CD4-positive, alpha-beta T cell treated with Interleukin-6 for 4 hours (primary cell): ENCODE results near the gene MDK.

ENCODE experiments used
- DNase-seq: peaks from one replicate; pipeline ENCODE4 v3.0.0-alpha.2; 2020; ENCODE audit warnings: mixed read lengths

The MDK gene

GRCh38 chr11:46383974-46384701, 2.7 kb downstream of the MDK start:
- no peak for DNase-seq

- no peak for DNase-seq
Observed at GRCh38 chr11:46385169-46386004, 3.9 kb downstream of the MDK start.

GRCh38 chr11:46386005-46386578, 4.6 kb downstream of the MDK start:
- no peak for DNase-seq

- DNase-seq = no peak
Observed at GRCh38 chr11:46386674-46387073, 5.2 kb downstream of the MDK start.

DNA sequence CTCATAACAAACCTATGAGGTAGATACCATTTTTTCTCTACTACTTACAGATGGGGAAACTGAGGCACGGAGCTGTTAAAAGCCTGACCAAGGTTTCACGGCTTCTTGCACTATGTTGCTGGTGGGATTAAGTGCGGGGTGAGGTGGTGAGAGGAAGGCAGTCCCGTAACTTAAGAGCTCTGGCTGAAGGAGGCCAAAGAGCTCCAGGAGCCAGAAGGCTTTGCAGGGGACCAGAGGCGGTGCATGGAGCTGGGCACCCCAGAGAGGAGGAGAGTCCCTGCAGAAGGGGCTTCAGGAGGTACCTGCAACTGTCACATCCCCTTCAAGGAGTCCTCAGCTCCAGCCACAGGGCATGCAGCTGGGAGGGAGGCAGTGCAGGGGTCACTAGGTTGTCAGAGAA, 6.0 kb downstream of the MDK start:
- no peak for DNase-seq

GRCh38 chr11:46387919-46388618, 6.6 kb downstream of the MDK start:
- no peak for DNase-seq

- no peak for DNase-seq
Observed at GRCh38 chr11:46388619-46389449, 7.4 kb downstream of the MDK start.

- DNase-seq = peak; percentile 44
Observed at GRCh38 chr11:46389450-46390330, 8.2 kb downstream of the MDK start.

DNA sequence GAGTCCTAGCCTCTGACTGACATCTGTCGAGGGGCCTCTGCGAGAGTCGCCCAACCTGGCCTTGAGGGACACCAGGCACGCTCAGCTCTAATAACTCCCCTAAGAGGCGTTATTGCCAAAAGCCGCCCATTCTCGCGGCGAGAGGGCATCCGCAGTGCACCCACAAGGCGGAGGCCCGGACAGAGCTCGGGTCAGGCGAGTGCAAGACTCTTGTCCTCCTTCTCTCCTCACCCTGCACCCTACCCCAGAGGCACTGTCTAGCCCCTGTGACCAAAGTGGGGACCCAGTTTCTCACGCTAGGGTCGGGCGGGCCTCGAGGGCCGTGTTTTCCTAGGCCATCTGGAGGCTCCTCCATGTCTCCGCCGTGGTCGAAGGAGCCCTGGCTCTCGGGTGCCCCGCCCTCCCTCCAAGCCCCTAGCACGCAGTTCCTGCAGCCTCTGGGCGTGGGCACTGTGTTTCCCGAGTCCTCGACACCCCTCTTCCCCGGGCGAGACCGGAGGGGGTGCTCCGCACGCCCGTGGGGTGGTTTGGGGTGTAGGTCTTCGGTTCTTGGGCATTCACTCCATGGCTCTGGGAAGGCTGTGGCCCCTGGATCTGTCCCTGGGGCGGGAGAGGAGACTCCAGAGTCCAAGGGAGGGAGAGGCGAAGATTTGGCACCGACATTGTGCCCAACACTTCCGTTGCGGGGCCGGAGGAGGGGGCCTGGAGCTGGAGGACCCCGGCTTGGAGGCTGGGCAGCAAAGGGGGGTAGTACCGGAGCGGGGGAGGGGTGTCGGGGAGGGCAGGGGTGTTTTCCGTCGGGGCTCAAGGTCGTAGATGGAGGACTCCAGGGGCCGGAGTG, 9.1 kb downstream of the MDK start:
- no peak for DNase-seq

DNA sequence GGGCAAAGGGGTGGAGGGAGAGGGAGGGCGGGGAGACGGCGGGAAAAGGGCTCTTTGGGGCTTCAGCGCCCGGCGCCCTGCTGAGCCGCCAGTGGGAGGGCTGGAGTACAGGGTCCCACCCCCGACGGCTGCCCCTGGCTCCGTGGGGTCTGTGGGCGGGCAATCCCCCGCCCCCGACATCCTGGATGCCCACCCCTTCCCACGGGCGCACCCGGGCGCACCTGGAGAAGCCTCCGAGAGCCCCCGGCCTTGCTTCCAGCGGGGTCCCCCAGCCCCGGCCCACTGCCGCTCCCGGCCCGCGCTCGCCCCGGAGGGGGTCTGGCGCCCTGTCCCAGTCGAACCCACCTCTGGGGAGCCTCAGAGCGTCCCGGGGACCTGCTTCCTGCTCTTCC, 9.7 kb downstream of the MDK start:
- no peak for DNase-seq

GRCh38 chr11:46391578-46392420, 10.3 kb downstream of the MDK start, which contains the start of gene CHRM4:
TSS of gene CHRM4 (minus strand) at chr11:46391776. CDS start at chr11:46386557, 5,219 bp downstream.
- peak; percentile 7 for DNase-seq

- peak; percentile 80 for DNase-seq
Observed at GRCh38 chr11:46392421-46393230, 11.2 kb downstream of the MDK start.

DNA sequence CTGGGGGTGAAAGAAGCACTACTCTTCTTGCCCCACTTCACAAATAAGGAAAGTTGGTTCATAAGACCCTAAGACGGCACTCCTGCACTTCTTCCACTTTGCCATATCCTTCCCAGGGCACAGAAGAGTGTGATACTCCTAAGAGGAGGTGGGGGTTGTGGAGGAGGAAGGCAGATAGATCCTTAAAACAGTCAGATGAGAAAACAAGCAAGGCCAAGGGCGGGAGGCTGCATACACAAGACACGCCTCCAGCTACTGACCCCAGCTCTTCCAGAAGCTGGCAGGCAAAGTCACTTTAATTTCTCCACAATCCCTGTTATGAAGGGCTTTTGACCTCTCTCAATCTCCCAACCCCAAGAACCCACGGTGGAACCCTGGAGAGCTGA, 11.8 kb downstream of the MDK start:
- no peak for DNase-seq

- DNase-seq = no peak
Observed at GRCh38 chr11:46393759-46394158, 12.3 kb downstream of the MDK start.

DNA sequence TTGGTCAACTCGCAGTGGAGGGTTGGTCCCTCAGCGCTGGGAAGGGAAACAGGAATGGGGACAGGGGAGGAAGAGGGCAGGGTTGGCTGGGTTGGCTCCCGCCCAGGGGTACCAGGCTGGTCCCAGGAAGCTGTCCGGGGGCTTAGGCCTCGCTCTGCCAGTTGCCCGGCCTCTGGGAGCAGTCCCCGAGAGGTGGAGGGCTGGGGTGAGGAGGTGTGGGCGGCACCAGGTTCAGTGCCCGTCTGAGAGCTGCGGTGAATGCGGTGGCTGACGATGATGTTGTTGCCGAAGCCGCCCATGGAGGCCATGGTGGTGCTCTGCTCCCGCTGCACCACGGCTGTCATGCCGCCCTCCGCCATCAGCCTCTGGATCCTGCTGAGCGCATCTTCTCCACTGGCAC, 16.1 kb downstream of the MDK start:
- no peak for DNase-seq

GRCh38 chr11:46402957-46403902, 21.8 kb downstream of the MDK start:
- no peak for DNase-seq

- no peak for DNase-seq
Observed at GRCh38 chr11:46404476-46405017, 23.1 kb downstream of the MDK start.
